Omental fat pad (tissue), 4 donors: ENCODE results near the gene TAF1A. TPM values are rescaled to one million over a fixed set of nuclear protein-coding genes. Genes with fewer than 3 reads are reported as not detected.

Source experiments
- ATAC-seq: fragments of 150-250 bp; one replicate; pipeline ENCODE4 v1.9.1; 2016; ENCODE audit warnings: mild to moderate bottlenecking, moderate library complexity; ENCODE audit not compliant: low FRiP score
- DNase-seq: peaks from one replicate; pipeline ENCODE4 v3.0.0-alpha.2; 2019; ENCODE audit warnings: low spot score
- total RNA-seq, 4 donors: library from RNA; depleted of rRNA; stranded (reverse); fragments of >200 nt; gene quantifications; one replicate each; pipeline ENCODE4 v1.1.0, GENCODE V29; 2016
- TF ChIP-seq, protein P1 (sequence below), 3 donors: fragments of 450-650 bp; IDR thresholded peaks; one replicate each; pipeline ENCODE4 v1.5.1; 2016 to 2017; ENCODE audit warnings: antibody characterized with exemption in 3 of 3, mild to moderate bottlenecking in 3 of 3, moderate library complexity in 2 of 3

TAF1A gene
- 10 to 100 TPM in 2 of 4 donors, 1 to 10 TPM in 2; 4.1 to 11.4 (median 8.3) TPM for total RNA-seq

DNA sequence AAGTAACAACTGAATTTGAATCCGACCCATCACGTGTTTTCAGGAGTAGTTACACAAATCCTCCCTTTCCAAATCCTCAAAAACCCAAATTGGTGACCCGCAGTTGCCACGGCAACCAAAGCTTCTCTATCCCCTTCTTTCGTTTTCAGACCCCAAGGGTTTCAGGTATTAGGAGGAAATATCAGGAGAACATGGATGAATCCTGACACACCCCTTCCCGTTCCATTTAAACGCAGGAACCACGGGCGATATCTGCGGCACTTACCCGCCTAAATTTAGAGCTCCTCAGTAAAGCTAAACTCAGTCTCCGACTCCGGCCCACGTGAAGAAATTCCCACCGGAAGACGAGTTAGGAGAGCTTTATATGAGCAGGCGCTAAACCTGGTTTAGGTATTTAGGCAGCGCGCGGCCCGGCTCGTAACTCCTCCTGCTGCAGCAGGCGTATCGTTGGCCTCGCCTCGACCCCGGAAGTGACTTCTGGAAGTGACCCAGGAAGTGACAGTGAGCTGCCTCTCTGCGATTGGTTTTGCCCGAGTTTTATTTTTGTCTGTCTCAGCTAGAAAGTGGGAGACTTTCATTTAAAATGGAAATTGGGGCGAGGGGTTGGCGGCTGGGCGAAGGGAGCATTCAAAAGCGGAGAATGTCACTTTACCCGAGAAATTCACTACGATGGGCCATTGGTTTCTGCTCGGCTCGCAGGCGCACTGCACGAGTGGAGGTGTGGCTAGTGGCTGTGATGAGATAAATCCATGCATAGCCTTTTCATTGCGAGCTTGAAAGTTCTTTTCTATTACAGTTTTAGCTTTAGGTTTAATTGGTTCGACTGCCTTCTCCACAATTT is at the start of gene TAF1A:
TSS of gene TAF1A (minus strand) at position 472 of the 841 bp plus-strand sequence.
- ATAC-seq (peak; percentile 92), DNase-seq (peak; percentile 55)
- TF ChIP-seq, protein P1, sequence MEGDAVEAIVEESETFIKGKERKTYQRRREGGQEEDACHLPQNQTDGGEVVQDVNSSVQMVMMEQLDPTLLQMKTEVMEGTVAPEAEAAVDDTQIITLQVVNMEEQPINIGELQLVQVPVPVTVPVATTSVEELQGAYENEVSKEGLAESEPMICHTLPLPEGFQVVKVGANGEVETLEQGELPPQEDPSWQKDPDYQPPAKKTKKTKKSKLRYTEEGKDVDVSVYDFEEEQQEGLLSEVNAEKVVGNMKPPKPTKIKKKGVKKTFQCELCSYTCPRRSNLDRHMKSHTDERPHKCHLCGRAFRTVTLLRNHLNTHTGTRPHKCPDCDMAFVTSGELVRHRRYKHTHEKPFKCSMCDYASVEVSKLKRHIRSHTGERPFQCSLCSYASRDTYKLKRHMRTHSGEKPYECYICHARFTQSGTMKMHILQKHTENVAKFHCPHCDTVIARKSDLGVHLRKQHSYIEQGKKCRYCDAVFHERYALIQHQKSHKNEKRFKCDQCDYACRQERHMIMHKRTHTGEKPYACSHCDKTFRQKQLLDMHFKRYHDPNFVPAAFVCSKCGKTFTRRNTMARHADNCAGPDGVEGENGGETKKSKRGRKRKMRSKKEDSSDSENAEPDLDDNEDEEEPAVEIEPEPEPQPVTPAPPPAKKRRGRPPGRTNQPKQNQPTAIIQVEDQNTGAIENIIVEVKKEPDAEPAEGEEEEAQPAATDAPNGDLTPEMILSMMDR (IDR thresholded peaks at IDR 0.05): no peak

DNA sequence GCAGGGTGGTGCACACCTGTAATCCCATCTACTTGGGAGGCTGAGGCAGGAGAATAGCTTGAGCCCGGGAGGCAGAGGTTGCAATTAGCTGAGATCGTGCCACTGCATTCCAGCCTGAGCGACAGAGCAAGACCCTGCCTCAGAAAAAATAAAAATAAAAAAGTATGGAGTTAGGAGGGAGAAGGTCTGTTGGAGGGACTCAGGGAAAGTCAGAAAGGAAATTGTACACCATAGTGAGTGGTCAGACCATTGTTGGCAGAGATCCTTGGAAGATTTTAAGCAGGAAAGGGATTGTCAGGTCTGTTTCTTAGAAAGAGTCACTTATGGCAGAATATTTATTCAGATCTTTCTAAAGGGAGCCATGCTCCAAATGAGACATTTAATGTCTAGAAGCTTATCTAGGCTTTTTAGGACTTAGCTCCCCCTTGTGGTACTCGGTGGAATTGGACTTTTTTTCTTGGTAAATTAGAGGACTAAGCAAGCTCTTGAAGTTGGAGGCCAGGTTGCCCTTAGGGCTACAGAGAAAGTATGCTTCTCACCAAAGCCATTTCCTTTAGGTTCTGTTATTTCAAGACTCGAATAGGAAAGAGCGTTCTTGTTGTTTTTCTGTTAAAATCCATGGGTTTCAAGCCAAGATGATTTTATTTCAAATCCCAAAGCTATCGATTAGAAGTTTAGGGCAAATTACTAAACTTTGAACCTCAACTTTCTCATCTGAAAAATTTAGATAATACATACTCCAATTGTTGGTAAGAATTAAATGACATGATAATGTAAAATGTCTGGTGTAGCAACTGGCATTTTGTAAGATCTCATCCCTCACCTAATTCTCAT is 44.7 kb upstream of the TAF1A start:
- no peak for DNase-seq
- TF ChIP-seq, protein P1 (IDR thresholded peaks at IDR 0.05): peak in 1 of 3 donors; percentile 41
- peak; percentile 80 for ATAC-seq

DNA sequence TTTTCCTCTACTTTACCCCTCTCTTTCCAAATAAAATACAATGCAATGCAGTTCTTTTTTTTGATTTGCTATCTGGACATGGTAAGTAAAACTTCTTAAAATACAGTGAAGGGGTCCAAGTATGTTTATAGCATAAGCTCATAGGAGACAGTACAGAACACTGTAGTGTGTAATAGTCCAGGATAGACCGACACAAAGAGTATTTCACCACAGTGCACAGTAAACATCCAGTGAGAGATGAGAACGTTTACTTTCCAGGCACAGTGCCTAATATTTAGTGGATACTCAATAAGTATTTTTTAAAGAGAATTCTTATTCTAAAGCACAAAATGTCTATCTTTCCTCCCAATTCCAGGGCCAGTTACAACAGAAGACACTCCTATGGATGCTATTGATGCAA is 43.0 kb upstream of the TAF1A start:
- DNase-seq: no peak
- TF ChIP-seq, protein P1 (IDR thresholded peaks at IDR 0.05): no peak
- no peak for ATAC-seq

DNA sequence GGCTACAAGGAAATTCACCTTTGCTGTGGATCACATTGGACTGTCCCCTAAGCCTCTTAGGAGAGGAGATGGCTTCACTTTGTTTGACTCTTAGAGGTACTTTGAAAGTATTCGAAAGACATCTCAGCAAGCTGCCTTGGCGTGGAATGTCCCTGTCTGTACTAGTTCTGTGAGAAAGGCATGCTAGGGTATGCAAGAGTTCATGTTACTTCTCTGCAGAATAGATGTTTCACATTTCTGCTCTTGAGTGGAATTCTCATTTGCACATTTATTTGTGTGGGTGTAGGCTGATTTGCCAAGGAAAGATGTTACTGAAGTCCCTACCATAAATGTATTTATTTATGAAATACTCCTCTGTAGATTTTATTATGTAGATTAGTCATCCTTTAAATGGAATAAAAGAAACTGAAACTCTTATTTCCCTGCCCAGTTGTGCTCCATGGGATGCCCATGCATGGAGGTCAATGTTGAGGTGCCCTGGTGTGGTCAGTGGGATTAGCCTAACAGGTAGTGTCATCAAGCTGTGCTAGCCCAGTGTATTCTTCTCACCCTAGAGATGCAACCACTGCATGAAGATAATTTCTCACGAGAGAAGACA is 42.0 kb upstream of the TAF1A start:
- DNase-seq: no peak
- TF ChIP-seq, protein P1 (IDR thresholded peaks at IDR 0.05): no peak
- no peak for ATAC-seq

DNA sequence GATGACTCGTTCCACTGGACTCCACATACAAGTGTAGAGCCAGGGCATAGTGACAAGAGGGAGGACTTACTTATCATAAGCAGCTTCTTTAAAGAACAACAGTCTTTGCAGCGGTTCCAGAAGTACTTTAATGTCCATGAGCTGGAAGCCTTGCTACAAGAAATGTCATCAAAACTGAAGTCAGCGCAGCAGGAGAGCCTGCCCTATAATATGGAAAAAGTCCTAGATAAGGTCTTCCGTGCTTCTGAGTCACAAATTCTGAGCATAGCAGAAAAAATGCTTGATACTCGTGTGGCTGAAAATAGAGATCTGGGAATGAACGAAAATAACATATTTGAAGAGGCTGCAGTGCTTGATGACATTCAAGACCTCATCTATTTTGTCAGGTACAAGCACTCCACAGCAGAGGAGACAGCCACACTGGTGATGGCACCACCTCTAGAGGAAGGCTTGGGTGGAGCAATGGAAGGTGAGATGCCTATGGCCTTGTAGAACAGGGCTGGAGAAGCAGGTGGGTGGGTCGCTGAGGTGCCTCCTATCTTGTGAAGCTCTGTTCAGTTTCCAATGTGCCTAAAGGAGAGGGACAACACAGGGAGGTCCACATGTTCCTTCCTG is 40.3 kb upstream of the TAF1A start:
- ATAC-seq: no peak
- TF ChIP-seq, protein P1 (IDR thresholded peaks at IDR 0.05): no peak
- no peak for DNase-seq

DNA sequence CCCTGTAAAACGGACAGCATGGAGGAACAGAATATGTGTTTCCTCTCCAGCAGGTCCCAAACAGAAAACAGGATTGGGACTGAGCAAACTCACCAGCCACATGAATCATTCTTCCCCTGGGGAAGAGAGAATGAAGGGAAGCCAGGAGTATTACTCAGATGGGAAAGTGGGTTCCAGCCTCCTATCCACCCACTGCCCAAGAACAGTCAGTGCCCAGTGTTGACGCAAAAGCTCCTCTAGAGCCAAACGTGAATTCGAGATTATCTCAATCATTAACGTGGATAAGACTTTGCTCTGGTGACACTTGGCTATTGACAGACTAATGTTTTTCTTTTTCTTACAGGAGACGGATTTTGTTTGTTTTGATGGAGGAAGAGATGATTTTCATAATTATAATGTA is 37.5 kb upstream of the TAF1A start:
- no peak for DNase-seq
- TF ChIP-seq, protein P1 (IDR thresholded peaks at IDR 0.05): no peak
- ATAC-seq: no peak
